HEK293 (cell line): Measurements from ENCODE around the gene BRD2.

Experiments used
- CTCF ChIA-PET: fragments of 350-600 bp; formaldehyde crosslinking; extraction: SDS; loops from one replicate; lab custom pipeline; 2021; ENCODE audit warnings: antibody characterized with exemption; lab: Yijun Ruan, JAX
- POLR2A ChIA-PET: fragments of 300-600 bp; formaldehyde crosslinking; extraction: SDS; loops from one replicate; lab custom pipeline; 2020; ENCODE audit warnings: antibody characterized with exemption, inconsistent platforms; lab: Yijun Ruan, JAX
- H3K27ac ChIP-seq: fragments of 200-500 bp; sonication (Bioruptor generic); 2 replicates; pipeline ENCODE4 v1.5.1; 2014; ENCODE audit warnings: low read depth, low read length, control low read depth, inconsistent platforms; ENCODE audit errors: extremely low read depth
- H3K36me3 ChIP-seq, 2 experiments: fragments of 200-500 bp in 1 of 2; sonication (Bioruptor generic) in 1 of 2; 1 replicate in 1 of 2; 2 replicates in 1 of 2; pipeline ENCODE4 v1.5.1; 2014 to 2017; ENCODE audit warnings: inconsistent platforms in 2 of 2, low read length in 2 of 2; ENCODE audit not compliant: control insufficient read depth in 2 of 2, insufficient read depth in 1 of 2
- H3K4me1 ChIP-seq: fragments of 200-500 bp; sonication (Bioruptor generic); 2 replicates; pipeline ENCODE4 v1.5.1; 2014; ENCODE audit warnings: mild to moderate bottlenecking, low read length, inconsistent platforms; ENCODE audit not compliant: control insufficient read depth, insufficient read depth
- H3K4me3 ChIP-seq: 2 replicates; pipeline ENCODE4 v1.5.1; 2011; ENCODE audit warnings: low read depth, mild to moderate bottlenecking, control low read depth, low read length, moderate library complexity
- H3K9me3 ChIP-seq: fragments of 200-500 bp; sonication (Bioruptor generic); 2 replicates; pipeline ENCODE4 v1.5.1; 2014; ENCODE audit warnings: low read depth, low read length, inconsistent platforms; ENCODE audit not compliant: control insufficient read depth, insufficient read depth
- KLF7 ChIP-seq: fragments of 450-650 bp; formaldehyde crosslinking; IDR thresholded peaks from 2 replicates; pipeline ENCODE4 v1.5.1; 2016; ENCODE audit warnings: missing biosample characterization, missing genetic modification characterization, borderline replicate concordance
- MEIS1 ChIP-seq: sonication (generic); formaldehyde crosslinking; IDR thresholded peaks from 2 replicates; pipeline ENCODE4 v1.8.1; 2022; ENCODE audit warnings: missing genetic modification reagents, mild to moderate bottlenecking, borderline replicate concordance
- PRDM2 ChIP-seq: fragments of 450-650 bp; formaldehyde crosslinking; IDR thresholded peaks from 2 replicates; pipeline ENCODE4 v1.5.1; 2016; ENCODE audit warnings: missing biosample characterization, missing genetic modification characterization, borderline replicate concordance
- ZBTB26 ChIP-seq: fragments of 450-650 bp; formaldehyde crosslinking; optimal IDR thresholded peaks from 2 replicates; pipeline ENCODE3; 2016; ENCODE audit warnings: missing biosample characterization, mild to moderate bottlenecking, missing genetic modification characterization
- ZNF114 ChIP-seq: fragments of 450-650 bp; formaldehyde crosslinking; IDR thresholded peaks from 2 replicates; pipeline ENCODE4 v1.5.0; 2017; ENCODE audit warnings: missing biosample characterization, missing genetic modification characterization
- ZNF16 ChIP-seq: fragments of 450-650 bp; formaldehyde crosslinking; IDR thresholded peaks from 2 replicates; pipeline ENCODE4 v1.5.1; 2016; ENCODE audit warnings: low read depth, missing biosample characterization, missing genetic modification characterization
- ZNF175 ChIP-seq: fragments of 450-650 bp; formaldehyde crosslinking; IDR thresholded peaks from 2 replicates; pipeline ENCODE4 v1.5.1; 2016; ENCODE audit warnings: missing biosample characterization, missing genetic modification characterization
- ZNF2 ChIP-seq: fragments of 450-650 bp; formaldehyde crosslinking; IDR thresholded peaks from 2 replicates; pipeline ENCODE4 v1.5.1; 2016; ENCODE audit warnings: missing biosample characterization, missing genetic modification characterization
- ZNF223 ChIP-seq: fragments of 450-650 bp; formaldehyde crosslinking; IDR thresholded peaks from 2 replicates; pipeline ENCODE4 v1.5.1; 2016; ENCODE audit warnings: missing biosample characterization, missing genetic modification characterization
- ZNF239 ChIP-seq: fragments of 450-650 bp; formaldehyde crosslinking; IDR thresholded peaks from 2 replicates; pipeline ENCODE4 v1.5.1; 2016; ENCODE audit warnings: missing biosample characterization, missing genetic modification characterization
- ZNF48 ChIP-seq: fragments of 450-650 bp; formaldehyde crosslinking; IDR thresholded peaks from 2 replicates; pipeline ENCODE4 v1.5.1; 2016; ENCODE audit warnings: missing biosample characterization, missing genetic modification characterization
- ZNF548 ChIP-seq: fragments of 450-650 bp; formaldehyde crosslinking; IDR thresholded peaks from 2 replicates; pipeline ENCODE4 v1.5.1; 2016; ENCODE audit warnings: missing biosample characterization, missing genetic modification characterization
- ZNF555 ChIP-seq: fragments of 450-650 bp; formaldehyde crosslinking; conservative IDR thresholded peaks from 2 replicates; pipeline ENCODE4 v1.5.1; 2017; ENCODE audit warnings: missing biosample characterization, mild to moderate bottlenecking, missing genetic modification characterization, inconsistent platforms
- ZSCAN30 ChIP-seq: fragments of 450-650 bp; IDR thresholded peaks from 2 replicates; pipeline ENCODE4 v1.5.1; 2018; ENCODE audit warnings: missing biosample characterization, mild to moderate bottlenecking, missing genetic modification characterization, moderate library complexity
- TF ChIP-seq, protein P1 (sequence below): fragments of 450-650 bp; formaldehyde crosslinking; IDR thresholded peaks from 2 replicates; pipeline ENCODE4 v1.5.1; 2016; ENCODE audit warnings: missing biosample characterization, missing genetic modification characterization
- TF ChIP-seq, protein P2 (sequence below): fragments of 450-650 bp; formaldehyde crosslinking; conservative IDR thresholded peaks from 2 replicates; pipeline ENCODE4 v1.5.1; 2016; ENCODE audit warnings: low read depth, missing biosample characterization, missing genetic modification characterization
- TF ChIP-seq, protein P3 (sequence below): fragments of 450-650 bp; formaldehyde crosslinking; IDR thresholded peaks from 2 replicates; pipeline ENCODE4 v1.5.1; 2016; ENCODE audit warnings: missing biosample characterization, missing genetic modification characterization

The BRD2 gene

GRCh38 chr6:33007831-33008400 is 39.5 kb downstream of the BRD2 start:
- CTCF ChIA-PET, result interaction anchor here (0.6 to 8.8 kb wide), 5 partner anchors 14 to 890 kb away, joined by 3 to 106 read pairs (median 3); no protein-coding TSS in a partner anchor
- H3K36me3 ChIP-seq, result no peaks in the 10 kb centered on the region
- no peaks in the 10 kb centered on the region for H3K9me3 ChIP-seq
- no peaks in the 10 kb centered on the region for H3K4me1 ChIP-seq
- POLR2A ChIA-PET, result interaction anchor here (0.9 kb wide), 1 partner anchor 44 kb away, joined by 9 read pairs; no protein-coding TSS in a partner anchor
- no peak overlapping the region for H3K4me3 ChIP-seq
- H3K27ac ChIP-seq, result no peak overlapping the region
- TF ChIP-seq ZNF48 (tag by site-specific recombination), result no peak
- no peak for TF ChIP-seq ZNF223
- TF ChIP-seq, protein P1, sequence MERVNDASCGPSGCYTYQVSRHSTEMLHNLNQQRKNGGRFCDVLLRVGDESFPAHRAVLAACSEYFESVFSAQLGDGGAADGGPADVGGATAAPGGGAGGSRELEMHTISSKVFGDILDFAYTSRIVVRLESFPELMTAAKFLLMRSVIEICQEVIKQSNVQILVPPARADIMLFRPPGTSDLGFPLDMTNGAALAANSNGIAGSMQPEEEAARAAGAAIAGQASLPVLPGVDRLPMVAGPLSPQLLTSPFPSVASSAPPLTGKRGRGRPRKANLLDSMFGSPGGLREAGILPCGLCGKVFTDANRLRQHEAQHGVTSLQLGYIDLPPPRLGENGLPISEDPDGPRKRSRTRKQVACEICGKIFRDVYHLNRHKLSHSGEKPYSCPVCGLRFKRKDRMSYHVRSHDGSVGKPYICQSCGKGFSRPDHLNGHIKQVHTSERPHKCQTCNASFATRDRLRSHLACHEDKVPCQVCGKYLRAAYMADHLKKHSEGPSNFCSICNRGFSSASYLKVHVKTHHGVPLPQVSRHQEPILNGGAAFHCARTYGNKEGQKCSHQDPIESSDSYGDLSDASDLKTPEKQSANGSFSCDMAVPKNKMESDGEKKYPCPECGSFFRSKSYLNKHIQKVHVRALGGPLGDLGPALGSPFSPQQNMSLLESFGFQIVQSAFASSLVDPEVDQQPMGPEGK, result no peak
- TF ChIP-seq KLF7 (tag by site-specific recombination), result no peak
- TF ChIP-seq ZSCAN30 (tag by site-specific recombination), result no peak
- no peak for TF ChIP-seq ZNF16
- no peak for TF ChIP-seq MEIS1 (CRISPR knock-in tag)
- TF ChIP-seq, protein P2, sequence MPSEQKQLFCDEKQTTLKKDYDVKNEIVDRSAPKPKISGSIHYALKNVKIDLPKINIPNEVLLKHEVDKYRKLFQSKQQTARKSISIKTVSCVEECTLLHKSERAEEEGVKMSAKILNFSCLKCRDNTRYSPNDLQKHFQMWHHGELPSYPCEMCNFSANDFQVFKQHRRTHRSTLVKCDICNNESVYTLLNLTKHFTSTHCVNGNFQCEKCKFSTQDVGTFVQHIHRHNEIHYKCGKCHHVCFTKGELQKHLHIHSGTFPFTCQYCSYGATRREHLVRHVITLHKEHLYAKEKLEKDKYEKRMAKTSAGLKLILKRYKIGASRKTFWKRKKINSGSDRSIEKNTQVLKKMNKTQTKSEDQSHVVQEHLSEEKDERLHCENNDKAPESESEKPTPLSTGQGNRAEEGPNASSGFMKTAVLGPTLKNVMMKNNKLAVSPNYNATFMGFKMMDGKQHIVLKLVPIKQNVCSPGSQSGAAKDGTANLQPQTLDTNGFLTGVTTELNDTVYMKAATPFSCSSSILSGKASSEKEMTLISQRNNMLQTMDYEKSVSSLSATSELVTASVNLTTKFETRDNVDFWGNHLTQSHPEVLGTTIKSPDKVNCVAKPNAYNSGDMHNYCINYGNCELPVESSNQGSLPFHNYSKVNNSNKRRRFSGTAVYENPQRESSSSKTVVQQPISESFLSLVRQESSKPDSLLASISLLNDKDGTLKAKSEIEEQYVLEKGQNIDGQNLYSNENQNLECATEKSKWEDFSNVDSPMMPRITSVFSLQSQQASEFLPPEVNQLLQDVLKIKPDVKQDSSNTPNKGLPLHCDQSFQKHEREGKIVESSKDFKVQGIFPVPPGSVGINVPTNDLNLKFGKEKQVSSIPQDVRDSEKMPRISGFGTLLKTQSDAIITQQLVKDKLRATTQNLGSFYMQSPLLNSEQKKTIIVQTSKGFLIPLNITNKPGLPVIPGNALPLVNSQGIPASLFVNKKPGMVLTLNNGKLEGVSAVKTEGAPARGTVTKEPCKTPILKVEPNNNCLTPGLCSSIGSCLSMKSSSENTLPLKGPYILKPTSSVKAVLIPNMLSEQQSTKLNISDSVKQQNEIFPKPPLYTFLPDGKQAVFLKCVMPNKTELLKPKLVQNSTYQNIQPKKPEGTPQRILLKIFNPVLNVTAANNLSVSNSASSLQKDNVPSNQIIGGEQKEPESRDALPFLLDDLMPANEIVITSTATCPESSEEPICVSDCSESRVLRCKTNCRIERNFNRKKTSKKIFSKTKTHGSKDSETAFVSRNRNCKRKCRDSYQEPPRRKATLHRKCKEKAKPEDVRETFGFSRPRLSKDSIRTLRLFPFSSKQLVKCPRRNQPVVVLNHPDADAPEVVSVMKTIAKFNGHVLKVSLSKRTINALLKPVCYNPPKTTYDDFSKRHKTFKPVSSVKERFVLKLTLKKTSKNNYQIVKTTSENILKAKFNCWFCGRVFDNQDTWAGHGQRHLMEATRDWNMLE, result no peak
- TF ChIP-seq ZNF548 (tag by site-specific recombination), result no peak
- TF ChIP-seq ZNF239 (tag by site-specific recombination), result no peak
- TF ChIP-seq, protein P3, sequence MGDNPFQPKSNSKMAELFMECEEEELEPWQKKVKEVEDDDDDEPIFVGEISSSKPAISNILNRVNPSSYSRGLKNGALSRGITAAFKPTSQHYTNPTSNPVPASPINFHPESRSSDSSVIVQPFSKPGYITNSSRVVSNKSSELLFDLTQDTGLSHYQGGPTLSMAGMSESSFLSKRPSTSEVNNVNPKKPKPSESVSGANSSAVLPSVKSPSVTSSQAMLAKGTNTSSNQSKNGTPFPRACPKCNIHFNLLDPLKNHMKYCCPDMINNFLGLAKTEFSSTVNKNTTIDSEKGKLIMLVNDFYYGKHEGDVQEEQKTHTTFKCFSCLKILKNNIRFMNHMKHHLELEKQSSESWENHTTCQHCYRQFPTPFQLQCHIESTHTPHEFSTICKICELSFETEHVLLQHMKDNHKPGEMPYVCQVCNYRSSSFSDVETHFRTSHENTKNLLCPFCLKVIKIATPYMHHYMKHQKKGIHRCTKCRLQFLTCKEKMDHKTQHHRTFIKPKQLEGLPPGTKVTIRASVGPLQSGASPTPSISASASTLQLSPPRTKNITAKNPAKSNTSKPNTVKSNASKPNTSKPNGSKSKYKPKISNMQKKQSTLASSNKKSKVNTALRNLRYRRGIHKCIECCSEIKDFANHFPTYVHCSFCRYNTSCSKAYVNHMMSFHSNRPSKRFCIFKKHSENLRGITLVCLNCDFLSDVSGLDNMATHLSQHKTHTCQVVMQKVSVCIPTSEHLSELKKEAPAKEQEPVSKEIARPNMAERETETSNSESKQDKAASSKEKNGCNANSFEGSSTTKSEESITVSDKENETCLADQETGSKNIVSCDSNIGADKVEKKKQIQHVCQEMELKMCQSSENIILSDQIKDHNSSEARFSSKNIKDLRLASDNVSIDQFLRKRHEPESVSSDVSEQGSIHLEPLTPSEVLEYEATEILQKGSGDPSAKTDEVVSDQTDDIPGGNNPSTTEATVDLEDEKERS (tag by site-specific recombination), result no peak
- TF ChIP-seq ZNF555 (tag by site-specific recombination), result no peak
- TF ChIP-seq ZNF114 (tag by site-specific recombination), result no peak
- no peak for TF ChIP-seq ZNF2
- TF ChIP-seq PRDM2 (tag by site-specific recombination), result no peak
- TF ChIP-seq ZBTB26 (tag by site-specific recombination), result no peak
- TF ChIP-seq ZNF175 (tag by site-specific recombination), result no peak
